Measurements from ENCODE around the gene DGCR8. TPM values are rescaled to one million over a fixed set of nuclear protein-coding genes. Genes with fewer than 3 reads are reported as not detected.
"Not testable (repeated sequence)": the region's sequence is repeated elsewhere in the genome, so short reads cannot be mapped to it uniquely, and the experiment has no call there.

The DGCR8 gene
- total RNA-seq, 1 donor = 44.2 TPM

DNA sequence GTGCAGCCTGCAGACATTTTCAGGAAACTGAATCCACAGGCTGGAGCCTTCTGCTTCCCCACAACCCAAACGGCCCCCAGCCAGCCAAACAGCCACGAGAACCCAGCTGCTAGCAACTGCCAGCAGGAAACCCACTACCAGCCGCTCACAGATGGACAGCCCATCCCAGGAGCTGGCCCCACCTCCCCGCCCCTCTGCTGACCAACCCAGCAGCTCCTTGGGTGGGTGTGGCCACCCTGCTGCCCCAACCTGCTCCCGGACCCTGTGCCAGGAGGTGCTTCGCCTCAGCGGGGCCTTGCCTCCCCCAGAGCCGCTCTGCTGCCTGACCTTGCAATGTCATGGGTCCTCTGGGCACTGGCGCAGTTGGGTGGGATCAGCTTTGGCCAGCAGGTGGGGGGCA, 79.0 kb downstream of the DGCR8 start:
- Histone ChIP-seq H3K9me3 (ENCODE audit: low read depth, low read length) (no peaks in the 10 kb centered on the region), H3K27ac (ENCODE audit: low read depth, low read length) (no peak overlapping the region), H3K79me2 (ENCODE audit: insufficient read depth, low read length) (no peaks in the 10 kb centered on the region), H3K4me1 (ENCODE audit: insufficient read depth, low read length) (peaks cover 3% of the 10 kb centered on the region), H3K27me3 (ENCODE audit: insufficient read depth, low read length) (no peaks in the 10 kb centered on the region), H3K4me2 (ENCODE audit: insufficient read depth, low read length) (no peak overlapping the region), H2AFZ (ENCODE audit: low read length) (no peak overlapping the region), H3K4me3 (ENCODE audit: insufficient read depth, low read length) (no peak overlapping the region), H4K20me1 (ENCODE audit: insufficient read depth, low read length) (peaks cover 10% of the 10 kb centered on the region), H3K36me3 (ENCODE audit: insufficient read depth, low read length) (no peaks in the 10 kb centered on the region)
- no peak for DNase-seq (ENCODE audit: insufficient read length, low spot score, missing footprints)
- TF ChIP-seq CTCF (IDR thresholded peaks at IDR 0.05; ENCODE audit: extremely low read depth, low read depth, low read length) = no peak

DNA sequence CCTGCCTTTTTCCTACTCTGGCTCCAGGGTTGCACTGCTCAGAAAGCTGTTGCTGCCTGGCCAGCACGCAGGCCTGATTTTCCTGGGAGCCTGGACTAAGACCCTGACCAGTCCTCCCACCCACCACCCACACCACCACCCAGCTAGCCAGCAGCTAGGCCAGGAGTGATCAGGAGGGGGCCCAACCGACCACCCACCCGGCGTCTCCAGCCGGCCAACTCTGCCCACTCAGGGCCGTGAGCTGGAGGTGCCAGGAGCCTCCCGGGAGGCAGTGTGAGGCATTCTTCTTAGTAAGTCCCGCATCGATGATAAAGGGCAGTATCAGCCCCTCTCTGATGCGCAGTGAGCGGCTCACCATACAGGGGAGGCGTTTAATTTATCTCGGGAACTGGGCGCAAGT, 79.5 kb downstream of the DGCR8 start:
- not testable (repeated sequence) for H3K27ac ChIP-seq (ENCODE audit: low read depth, low read length); H3K27me3 ChIP-seq (ENCODE audit: insufficient read depth, low read length); H3K9me3 ChIP-seq (ENCODE audit: low read depth, low read length); DNase-seq (ENCODE audit: insufficient read length, low spot score, missing footprints); H3K36me3 ChIP-seq (ENCODE audit: insufficient read depth, low read length); H2AFZ ChIP-seq (ENCODE audit: low read length); H3K79me2 ChIP-seq (ENCODE audit: insufficient read depth, low read length); H3K4me3 ChIP-seq (ENCODE audit: insufficient read depth, low read length); H3K4me2 ChIP-seq (ENCODE audit: insufficient read depth, low read length); H3K4me1 ChIP-seq (ENCODE audit: insufficient read depth, low read length)
- peaks cover 10% of the 10 kb centered on the region for H4K20me1 ChIP-seq (ENCODE audit: insufficient read depth, low read length)

DNA sequence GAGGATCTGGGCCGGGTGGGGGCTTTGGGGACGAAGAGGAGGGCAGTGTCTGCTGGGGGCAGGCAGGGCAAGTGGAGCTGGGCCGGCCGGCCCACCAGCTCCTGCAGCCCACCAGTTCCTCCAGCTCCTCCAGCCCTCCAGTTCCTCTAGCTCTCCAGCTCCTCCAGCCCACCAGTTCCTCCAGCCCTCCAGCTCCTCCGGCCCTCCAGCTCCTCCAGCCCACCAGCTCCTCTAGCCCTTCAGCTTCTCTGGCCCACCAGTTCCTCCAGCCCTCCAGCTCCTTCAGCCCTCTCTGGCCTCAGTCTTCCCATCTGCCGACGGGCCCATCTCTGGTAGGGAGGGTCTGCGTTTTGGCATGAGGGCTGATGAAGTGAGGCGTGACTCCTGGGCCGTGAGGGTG, 80.0 kb downstream of the DGCR8 start:
- no peak for DNase-seq (ENCODE audit: insufficient read length, low spot score, missing footprints)
- Histone ChIP-seq H3K4me2 (ENCODE audit: insufficient read depth, low read length) (no peak overlapping the region), H2AFZ (ENCODE audit: low read length) (no peak overlapping the region), H3K9me3 (ENCODE audit: low read depth, low read length) (no peaks in the 10 kb centered on the region), H3K4me1 (ENCODE audit: insufficient read depth, low read length) (no peaks in the 10 kb centered on the region), H3K36me3 (ENCODE audit: insufficient read depth, low read length) (no peaks in the 10 kb centered on the region), H4K20me1 (ENCODE audit: insufficient read depth, low read length) (peaks cover 10% of the 10 kb centered on the region), H3K27ac (ENCODE audit: low read depth, low read length) (no peak overlapping the region), H3K4me3 (ENCODE audit: insufficient read depth, low read length) (no peak overlapping the region), H3K79me2 (ENCODE audit: insufficient read depth, low read length) (no peaks in the 10 kb centered on the region), H3K27me3 (ENCODE audit: insufficient read depth, low read length) (no peaks in the 10 kb centered on the region)
- TF ChIP-seq CTCF (IDR thresholded peaks at IDR 0.05; ENCODE audit: extremely low read depth, low read depth, low read length) = no peak

Small RNA genes lying within 50 kb of the gene (small RNA-seq; reads per million reads assigned to genes)
- gene MIR185 (202 reads per million, percentile 98 among the genes with 10 or more reads in this experiment), gene MIR6816 (not detected), gene RF00017 (not detected), gene RF00599 (not detected)

Other genes with a start within 250 kb of the DGCR8 start
- 4.0 and 5.6 TPM in 2 replicates for gene GNB1L, start 225.4 kb upstream of the DGCR8 start, total RNA-seq
- 10.3 and 11.9 TPM in 2 replicates for gene RTL10, start 225.4 kb upstream of the DGCR8 start, total RNA-seq
- gene COMT, start 138.5 kb upstream of the DGCR8 start, total RNA-seq = 220 and 288 TPM in 2 replicates
- gene TXNRD2, start 138.4 kb upstream of the DGCR8 start, total RNA-seq = 19.5 and 21.5 TPM in 2 replicates
- 19.7 and 27.1 TPM in 2 replicates for gene ARVCF, start 63.4 kb upstream of the DGCR8 start, total RNA-seq
- gene TANGO2, start 59.1 kb upstream of the DGCR8 start, total RNA-seq = 41.8 and 43.8 TPM in 2 replicates
- 78.4 and 85.8 TPM in 2 replicates for gene RANBP1, start 35.9 kb downstream of the DGCR8 start, total RNA-seq
- 35.9 and 43.8 TPM in 2 replicates for gene TRMT2A, start 37.0 kb downstream of the DGCR8 start, total RNA-seq
- 9.8 and 11.8 TPM in 2 replicates for gene ZDHHC8, start 51.6 kb downstream of the DGCR8 start, total RNA-seq
- 0.36 and 0.59 TPM in 2 replicates for gene CCDC188, start 70.8 kb downstream of the DGCR8 start, total RNA-seq
- gene RTN4R, start 188.1 kb downstream of the DGCR8 start, total RNA-seq = under 0.01 and 0.29 TPM in 2 replicates
- 58.9 and 60.8 TPM in 2 replicates for gene DGCR6L, start 239.8 kb downstream of the DGCR8 start, total RNA-seq

Measured in osteoblast (primary cell).